GM12892 (cell line): ENCODE measurements around the gene CRYGN.
A peak's percentile ranks its signal among the peaks of the same experiment; 100 is the strongest.

ENCODE experiments used
- DNase-seq: peaks from one replicate; pipeline ENCODE4 v3.0.0; 2011; ENCODE audit not compliant: insufficient read length
- FAIRE-seq: peaks from 2 replicates; lab custom pipeline; 2011; peaks lifted over from hg19 to GRCh38; lab: Jason Lieb, UNC
- POLR2A ChIP-seq: IDR thresholded peaks from 2 replicates; pipeline ENCODE4 v1.6.1; 2011; ENCODE audit warnings: low read depth, low read length, control low read depth
- POLR2AphosphoS5 ChIP-seq: IDR thresholded peaks from 2 replicates; pipeline ENCODE4 v1.6.1; 2011; ENCODE audit warnings: low read depth, low read length, control low read depth
- TAF1 ChIP-seq: IDR thresholded peaks from 2 replicates; pipeline ENCODE4 v1.6.1; 2011; ENCODE audit warnings: low read depth, mild to moderate bottlenecking, control low read depth, low read length, borderline replicate concordance

Gene CRYGN

GRCh38 chr7:151448261-151449252, 8.6 kb upstream of the CRYGN start:
- TF ChIP-seq POLR2A (no peak), POLR2AphosphoS5 (no peak), TAF1 (no peak)
- peak; percentile 54 for FAIRE-seq
- peak; percentile 78 for DNase-seq

GRCh38 chr7:151447901-151448260, 7.9 kb upstream of the CRYGN start:
- TF ChIP-seq POLR2A (no peak), POLR2AphosphoS5 (no peak), TAF1 (no peak)

GRCh38 chr7:151447312-151447711, 7.4 kb upstream of the CRYGN start:
- FAIRE-seq (no peak), DNase-seq (no peak)
- TF ChIP-seq POLR2A: no peak
- no peak for TF ChIP-seq TAF1
- no peak for TF ChIP-seq POLR2AphosphoS5

More at GRCh38 chr7:151447901-151448260, 7.9 kb upstream of the CRYGN start:
- FAIRE-seq: no peak
- no peak for DNase-seq

- no peak for DNase-seq
- FAIRE-seq: no peak
- no peak for TF ChIP-seq TAF1
- TF ChIP-seq POLR2AphosphoS5: no peak
- TF ChIP-seq POLR2A: no peak
Measured at GRCh38 chr7:151446412-151446811, 6.5 kb upstream of the CRYGN start.

GRCh38 chr7:151444632-151445031, 4.7 kb upstream of the CRYGN start:
- TF ChIP-seq TAF1 (no peak), POLR2AphosphoS5 (no peak), POLR2A (no peak)
- FAIRE-seq (no peak), DNase-seq (no peak)

- DNase-seq (no peak), FAIRE-seq (no peak)
- no peak for TF ChIP-seq TAF1
- TF ChIP-seq POLR2A: no peak
- no peak for TF ChIP-seq POLR2AphosphoS5
Measured at GRCh38 chr7:151442776-151443496, 3.0 kb upstream of the CRYGN start.

- TF ChIP-seq TAF1 (no peak), POLR2AphosphoS5 (no peak), POLR2A (no peak)
- no peak for FAIRE-seq
- DNase-seq: no peak
Measured at GRCh38 chr7:151440799-151441445, 981 bp upstream of the CRYGN start.

GRCh38 chr7:151438864-151439601, 908 bp downstream of the CRYGN start:
- FAIRE-seq: no peak

GRCh38 chr7:151437866-151438516, 1.9 kb downstream of the CRYGN start:
- TF ChIP-seq TAF1: no peak
- no peak for TF ChIP-seq POLR2A
- TF ChIP-seq POLR2AphosphoS5: no peak
- no peak for FAIRE-seq

More at GRCh38 chr7:151438864-151439601, 908 bp downstream of the CRYGN start:
- TF ChIP-seq TAF1: no peak
- DNase-seq: no peak

GRCh38 chr7:151437159-151437553, 2.8 kb downstream of the CRYGN start:
- TF ChIP-seq POLR2A: no peak
- no peak for TF ChIP-seq POLR2AphosphoS5
- TF ChIP-seq TAF1: no peak
- FAIRE-seq: no peak
- DNase-seq: no peak

More at GRCh38 chr7:151437866-151438516, 1.9 kb downstream of the CRYGN start:
- no peak for DNase-seq
